H9 (cell line): ENCODE data around the gene VAV3. TPM values are rescaled to one million over a fixed set of nuclear protein-coding genes. Genes with fewer than 3 reads are reported as not detected.

ENCODE experiments used
- DNase-seq: peaks from one replicate; pipeline ENCODE4 v3.0.0-alpha.2; 2017
- H2AFZ ChIP-seq: one replicate; pipeline ENCODE4 v1.6.1; 2013; ENCODE audit warnings: mild to moderate bottlenecking, low read length, control low read depth, moderate library complexity
- H2AK5ac ChIP-seq: 2 replicates; pipeline ENCODE4 v1.6.1; 2013; ENCODE audit warnings: low read length, control low read depth, mixed read lengths; ENCODE audit not compliant: insufficient read length
- H2BK120ac ChIP-seq: one replicate; pipeline ENCODE4 v1.6.1; 2013; ENCODE audit warnings: low read depth, mild to moderate bottlenecking, low read length, control low read depth, inconsistent platforms; ENCODE audit not compliant: poor library complexity, severe bottlenecking
- H2BK12ac ChIP-seq: 2 replicates; pipeline ENCODE4 v1.6.1; 2013; ENCODE audit warnings: low read length, control low read depth, mixed read lengths, low read depth; ENCODE audit not compliant: insufficient read length
- H2BK15ac ChIP-seq: 2 replicates; pipeline ENCODE4 v1.6.1; 2013; ENCODE audit warnings: low read depth, low read length, control low read depth
- H2BK20ac ChIP-seq: one replicate; pipeline ENCODE4 v1.6.1; 2013; ENCODE audit warnings: low read depth, mild to moderate bottlenecking, low read length, control low read depth, inconsistent platforms; ENCODE audit not compliant: poor library complexity, severe bottlenecking
- H2BK5ac ChIP-seq: 2 replicates; pipeline ENCODE4 v1.6.1; 2013; ENCODE audit warnings: low read length, control low read depth, mixed read lengths; ENCODE audit not compliant: insufficient read length
- H3K14ac ChIP-seq: 2 replicates; pipeline ENCODE4 v1.6.1; 2013; ENCODE audit warnings: low read length, control low read depth; ENCODE audit not compliant: insufficient read depth
- H3K18ac ChIP-seq: 2 replicates; pipeline ENCODE4 v1.6.1; 2013; ENCODE audit warnings: low read depth, mild to moderate bottlenecking, mixed read lengths, low read length, control low read depth; ENCODE audit not compliant: insufficient read length
- H3K23ac ChIP-seq: 2 replicates; pipeline ENCODE4 v1.6.1; 2013; ENCODE audit warnings: low read length, control low read depth, mixed read lengths, low read depth; ENCODE audit not compliant: insufficient read length
- H3K23me2 ChIP-seq: 2 replicates; pipeline ENCODE4 v1.6.1; 2013; ENCODE audit warnings: low read depth, mild to moderate bottlenecking, mixed read lengths, low read length, control low read depth; ENCODE audit not compliant: insufficient read length, poor library complexity, severe bottlenecking
- H3K27ac ChIP-seq: 2 replicates; pipeline ENCODE4 v1.5.1; 2013; ENCODE audit warnings: low read length, control low read depth, mixed read lengths, low read depth; ENCODE audit not compliant: insufficient read length
- H3K27me3 ChIP-seq: 2 replicates; pipeline ENCODE4 v1.6.1; 2013; ENCODE audit warnings: low read length, control low read depth, inconsistent platforms; ENCODE audit not compliant: insufficient read depth
- H3K4ac ChIP-seq: 2 replicates; pipeline ENCODE4 v1.6.1; 2013; ENCODE audit warnings: low read depth, mild to moderate bottlenecking, control low read depth, inconsistent platforms, low read length, moderate library complexity
- H3K4me1 ChIP-seq: 2 replicates; pipeline ENCODE4 v1.6.1; 2013; ENCODE audit warnings: low read length, control low read depth, inconsistent platforms; ENCODE audit not compliant: insufficient read depth
- H3K4me2 ChIP-seq: 2 replicates; pipeline ENCODE4 v1.6.1; 2013; ENCODE audit warnings: low read length, control low read depth, mixed read lengths; ENCODE audit not compliant: insufficient read length, insufficient read depth
- H3K56ac ChIP-seq: 2 replicates; pipeline ENCODE4 v1.6.1; 2013; ENCODE audit warnings: low read depth, mild to moderate bottlenecking, mixed read lengths, low read length, control low read depth; ENCODE audit not compliant: insufficient read length
- H3K79me1 ChIP-seq: 2 replicates; pipeline ENCODE4 v1.6.1; 2013; ENCODE audit warnings: low read depth, mild to moderate bottlenecking, moderate library complexity, low read length, control low read depth, inconsistent platforms; ENCODE audit not compliant: insufficient read depth, poor library complexity, severe bottlenecking
- H3K79me2 ChIP-seq: 2 replicates; pipeline ENCODE4 v1.6.1; 2013; ENCODE audit warnings: low read length, control low read depth, inconsistent platforms; ENCODE audit not compliant: insufficient read depth
- H3K9ac ChIP-seq: 2 replicates; pipeline ENCODE4 v1.6.1; 2013; ENCODE audit warnings: low read length, control low read depth, mixed read lengths; ENCODE audit not compliant: insufficient read length; ENCODE audit errors: extremely low read depth
- H3K9me3 ChIP-seq: one replicate; pipeline ENCODE4 v1.6.1; 2013; ENCODE audit warnings: low read depth, low read length, inconsistent platforms; ENCODE audit not compliant: control insufficient read depth
- H3T11ph ChIP-seq: one replicate; pipeline ENCODE4 v1.6.1; 2013; ENCODE audit warnings: mild to moderate bottlenecking, low read length, control low read depth, inconsistent platforms
- H4K20me1 ChIP-seq: one replicate; pipeline ENCODE4 v1.6.1; 2013; ENCODE audit not compliant: control insufficient read depth, insufficient read length, insufficient read depth
- H4K5ac ChIP-seq: 2 replicates; pipeline ENCODE4 v1.6.1; 2013; ENCODE audit warnings: low read depth, mild to moderate bottlenecking, mixed read lengths, low read length, control low read depth; ENCODE audit not compliant: insufficient read length
- H4K8ac ChIP-seq: replicated peaks from 2 replicates; pipeline ENCODE4 v1.6.1; 2013; ENCODE audit warnings: low read length, control low read depth, mixed read lengths, low read depth; ENCODE audit not compliant: insufficient read length
- H4K91ac ChIP-seq: 2 replicates; pipeline ENCODE4 v1.6.1; 2013; ENCODE audit warnings: low read depth, mild to moderate bottlenecking, moderate library complexity, mixed read lengths, low read length, control low read depth; ENCODE audit not compliant: insufficient read length
- H3K27ac Mint-ChIP-seq, 3 experiments: 2 replicates in 2 of 3; 3 replicates in 1 of 3; pipeline ENCODE4 v1.8.0; 2020 to 2021; ENCODE audit warnings: mixed read lengths in 3 of 3, mild to moderate bottlenecking in 1 of 3, moderate library complexity in 1 of 3
- H3K27me3 Mint-ChIP-seq: 2 replicates; pipeline ENCODE4 v1.8.0; 2021; ENCODE audit warnings: low read depth, mild to moderate bottlenecking, moderate library complexity, mixed read lengths
- H3K36me3 Mint-ChIP-seq, 3 experiments: 2 replicates in 2 of 3; 3 replicates in 1 of 3; pipeline ENCODE4 v1.8.0; 2020 to 2021; ENCODE audit warnings: low read depth in 3 of 3, mixed read lengths in 3 of 3; ENCODE audit not compliant: insufficient read depth in 1 of 3
- H3K4me1 Mint-ChIP-seq, 2 experiments: 2 replicates each; pipeline ENCODE4 v1.8.0; 2020; ENCODE audit warnings: mixed read lengths in 2 of 2
- H3K4me3 Mint-ChIP-seq, 2 experiments: 2 replicates in 1 of 2; 3 replicates in 1 of 2; pipeline ENCODE4 v1.8.0; 2020 to 2021; ENCODE audit warnings: mild to moderate bottlenecking in 2 of 2, mixed read lengths in 2 of 2, moderate library complexity in 1 of 2
- H3K9me3 Mint-ChIP-seq, 2 experiments: 2 replicates in 1 of 2; 3 replicates in 1 of 2; pipeline ENCODE4 v1.8.0; 2020; ENCODE audit warnings: mild to moderate bottlenecking in 2 of 2, mixed read lengths in 2 of 2, moderate library complexity in 1 of 2
- CTCF ChIP-seq: fragments of 200-600 bp; sonication (generic); conservative IDR thresholded peaks from 3 replicates; pipeline ENCODE4 v1.8.0; 2021; ENCODE audit warnings: antibody characterized with exemption, mild to moderate bottlenecking
- WGBS: extraction: QIAGEN DNeasy Blood & Tissue Kit; methylation state at CpG from one replicate; pipeline ENCODE4 v1.1.7; 2013; ENCODE audit warnings: missing lambda C conversion rate, low lambda C conversion rate, mixed read lengths; ENCODE audit not compliant: insufficient read length; ENCODE audit errors: extremely low coverage; 5-methylcytosine and 5-hydroxymethylcytosine counted together
- total RNA-seq: library from RNA; stranded (reverse); gene quantifications from 2 replicates; pipeline ENCODE4 v1.2.1, GENCODE V29; 2021

The VAV3 gene
- total RNA-seq, 1 experiment from 2014 or later: 5.1 TPM

- Histone ChIP-seq H3T11ph (no peak overlapping the region), H3K4ac (no peak overlapping the region), H3K23me2 (no peaks in the 10 kb centered on the region), H3K4me1 (no peaks in the 10 kb centered on the region; the same call in 1 of the 2 replicates), H3K79me2 (0 out of 2 replicates have a peak, but pooled peaks cover 2% of the 10 kb centered on the region), H3K4me2 (no peak overlapping the region), H2AK5ac (no peak overlapping the region), H2BK15ac (no peak overlapping the region), H4K20me1 (no peaks in the 10 kb centered on the region), H2BK12ac (no peak overlapping the region), H4K5ac (no peak overlapping the region), H4K8ac (no peak overlapping the region), H3K9ac (no peak overlapping the region), H3K18ac (no peak overlapping the region), H3K14ac (no peak overlapping the region), H3K9me3 (no peaks in the 10 kb centered on the region), H2BK5ac (no peak overlapping the region), H4K91ac (no peak overlapping the region), H3K27me3 (no peaks in the 10 kb centered on the region), H3K27ac (no peak overlapping the region), H3K79me1 (no peaks in the 10 kb centered on the region), H2BK120ac (no peak overlapping the region), H2AFZ (no peak overlapping the region), H3K23ac (no peak overlapping the region), H3K56ac (no peak overlapping the region), H2BK20ac (no peak overlapping the region)
- no peak for TF ChIP-seq CTCF
- Mint-ChIP-seq H3K4me1 (peaks cover 7 to 8% of the 10 kb centered on the region in 2 experiments), H3K4me3 (no peak overlapping the region), H3K9me3 (no peaks in the 10 kb centered on the region), H3K36me3 (no peaks in the 10 kb centered on the region; a peak in 1 of 7 replicates), H3K27ac (no peak overlapping the region), H3K27me3 (no peaks in the 10 kb centered on the region)
- DNase-seq: no peak
- WGBS: no CpG with 5 or more reads among the region's 1 CpG
These were observed 22.2 kb downstream of the VAV3 start for GRCh38 chr1:107942814-107943213.
